GM12878 (cell line): ENCODE results near the gene SVEP1.

Experiments
- JUNB ChIP-seq: IDR thresholded peaks from 2 replicates; pipeline ENCODE4 v1.6.1; 2016; ENCODE audit warnings: antibody characterized with exemption, mild to moderate bottlenecking
- POLR2AphosphoS5 ChIP-seq: IDR thresholded peaks from 2 replicates; pipeline ENCODE4 v1.6.1; 2011; ENCODE audit warnings: mild to moderate bottlenecking, low read length, inconsistent platforms
- RFX5 ChIP-seq: IDR thresholded peaks from 2 replicates; pipeline ENCODE4 v1.6.1; 2011; ENCODE audit warnings: low read depth, low read length, improper control_type of control experiment
- TCF12 ChIP-seq: IDR thresholded peaks from 2 replicates; pipeline ENCODE4 v1.6.1; 2011; ENCODE audit warnings: low read depth, mild to moderate bottlenecking, low read length
- ZNF24 ChIP-seq: fragments of 450-650 bp; IDR thresholded peaks from 2 replicates; pipeline ENCODE4 v1.6.1; 2017; ENCODE audit warnings: antibody characterized with exemption, mild to moderate bottlenecking
- TF ChIP-seq, protein P1 (sequence below): IDR thresholded peaks from 2 replicates; pipeline ENCODE4 v1.6.1; 2011; ENCODE audit warnings: low read depth, low read length, improper control_type of control experiment, borderline replicate concordance
- TF ChIP-seq, protein P2 (sequence below), 3 experiments: IDR thresholded peaks in 2 of 3; conservative IDR thresholded peaks in 1 of 3; 2 replicates each; pipeline ENCODE4 v1.5.1; 2011; ENCODE audit warnings: low read depth in 3 of 3, low read length in 3 of 3, mild to moderate bottlenecking in 3 of 3, control low read depth in 2 of 3, moderate library complexity in 2 of 3, inconsistent platforms in 1 of 3, mixed read lengths in 1 of 3; ENCODE audit not compliant: control insufficient read depth in 2 of 3, insufficient read depth in 1 of 3; ENCODE audit errors: extremely low read depth in 1 of 3
- TF ChIP-seq, protein P3 (sequence below): fragments of 450-650 bp; IDR thresholded peaks from 2 replicates; pipeline ENCODE4 v1.6.1; 2018; ENCODE audit warnings: borderline replicate concordance, mild to moderate bottlenecking; ENCODE audit not compliant: partially characterized antibody

DNA sequence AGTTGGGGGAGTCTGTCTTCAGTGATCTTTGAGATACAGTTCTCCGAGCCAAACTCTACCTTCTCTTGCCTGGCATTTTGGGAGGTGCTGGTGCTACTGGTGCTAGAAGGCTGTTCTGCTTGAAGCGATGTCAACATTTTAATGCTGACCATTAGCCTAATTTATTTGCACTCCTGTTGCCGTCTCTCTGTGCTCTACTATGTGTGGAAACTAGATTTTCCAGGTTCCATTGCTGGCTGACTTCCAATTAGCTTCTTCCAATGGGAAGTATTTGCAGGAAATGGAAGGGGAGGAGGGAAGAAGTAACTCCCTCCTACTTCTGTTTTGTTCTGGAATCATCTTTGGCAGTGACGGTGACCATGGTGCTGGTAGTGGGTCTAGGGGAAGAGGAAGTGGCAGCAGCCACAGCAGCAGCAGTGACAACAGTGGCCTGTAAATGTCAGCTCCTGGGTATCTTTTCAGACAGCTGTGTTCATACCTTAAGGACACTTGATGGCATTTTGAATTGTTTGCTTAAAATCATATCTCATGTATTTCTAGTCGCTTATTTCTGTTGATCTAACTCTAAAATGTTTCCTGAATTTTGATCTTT lies 249.8 kb downstream of the SVEP1 start:
- TF ChIP-seq ZNF24 (no peak), POLR2AphosphoS5 (no peak), TCF12 (no peak), RFX5 (no peak), JUNB (no peak)
- TF ChIP-seq, protein P1, sequence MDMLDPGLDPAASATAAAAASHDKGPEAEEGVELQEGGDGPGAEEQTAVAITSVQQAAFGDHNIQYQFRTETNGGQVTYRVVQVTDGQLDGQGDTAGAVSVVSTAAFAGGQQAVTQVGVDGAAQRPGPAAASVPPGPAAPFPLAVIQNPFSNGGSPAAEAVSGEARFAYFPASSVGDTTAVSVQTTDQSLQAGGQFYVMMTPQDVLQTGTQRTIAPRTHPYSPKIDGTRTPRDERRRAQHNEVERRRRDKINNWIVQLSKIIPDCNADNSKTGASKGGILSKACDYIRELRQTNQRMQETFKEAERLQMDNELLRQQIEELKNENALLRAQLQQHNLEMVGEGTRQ, result no peak
- TF ChIP-seq, protein P2, sequence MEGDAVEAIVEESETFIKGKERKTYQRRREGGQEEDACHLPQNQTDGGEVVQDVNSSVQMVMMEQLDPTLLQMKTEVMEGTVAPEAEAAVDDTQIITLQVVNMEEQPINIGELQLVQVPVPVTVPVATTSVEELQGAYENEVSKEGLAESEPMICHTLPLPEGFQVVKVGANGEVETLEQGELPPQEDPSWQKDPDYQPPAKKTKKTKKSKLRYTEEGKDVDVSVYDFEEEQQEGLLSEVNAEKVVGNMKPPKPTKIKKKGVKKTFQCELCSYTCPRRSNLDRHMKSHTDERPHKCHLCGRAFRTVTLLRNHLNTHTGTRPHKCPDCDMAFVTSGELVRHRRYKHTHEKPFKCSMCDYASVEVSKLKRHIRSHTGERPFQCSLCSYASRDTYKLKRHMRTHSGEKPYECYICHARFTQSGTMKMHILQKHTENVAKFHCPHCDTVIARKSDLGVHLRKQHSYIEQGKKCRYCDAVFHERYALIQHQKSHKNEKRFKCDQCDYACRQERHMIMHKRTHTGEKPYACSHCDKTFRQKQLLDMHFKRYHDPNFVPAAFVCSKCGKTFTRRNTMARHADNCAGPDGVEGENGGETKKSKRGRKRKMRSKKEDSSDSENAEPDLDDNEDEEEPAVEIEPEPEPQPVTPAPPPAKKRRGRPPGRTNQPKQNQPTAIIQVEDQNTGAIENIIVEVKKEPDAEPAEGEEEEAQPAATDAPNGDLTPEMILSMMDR (IDR thresholded peaks at IDR 0.05 in 2 of 3, conservative IDR thresholded peaks at IDR 0.05 in 1 of 3; ENCODE audit: control insufficient read depth in 2 of 3, extremely low read depth in 1 of 3, insufficient read depth in 1 of 3, low read depth in 3 of 3, low read length in 3 of 3), result no peak
- TF ChIP-seq, protein P3, sequence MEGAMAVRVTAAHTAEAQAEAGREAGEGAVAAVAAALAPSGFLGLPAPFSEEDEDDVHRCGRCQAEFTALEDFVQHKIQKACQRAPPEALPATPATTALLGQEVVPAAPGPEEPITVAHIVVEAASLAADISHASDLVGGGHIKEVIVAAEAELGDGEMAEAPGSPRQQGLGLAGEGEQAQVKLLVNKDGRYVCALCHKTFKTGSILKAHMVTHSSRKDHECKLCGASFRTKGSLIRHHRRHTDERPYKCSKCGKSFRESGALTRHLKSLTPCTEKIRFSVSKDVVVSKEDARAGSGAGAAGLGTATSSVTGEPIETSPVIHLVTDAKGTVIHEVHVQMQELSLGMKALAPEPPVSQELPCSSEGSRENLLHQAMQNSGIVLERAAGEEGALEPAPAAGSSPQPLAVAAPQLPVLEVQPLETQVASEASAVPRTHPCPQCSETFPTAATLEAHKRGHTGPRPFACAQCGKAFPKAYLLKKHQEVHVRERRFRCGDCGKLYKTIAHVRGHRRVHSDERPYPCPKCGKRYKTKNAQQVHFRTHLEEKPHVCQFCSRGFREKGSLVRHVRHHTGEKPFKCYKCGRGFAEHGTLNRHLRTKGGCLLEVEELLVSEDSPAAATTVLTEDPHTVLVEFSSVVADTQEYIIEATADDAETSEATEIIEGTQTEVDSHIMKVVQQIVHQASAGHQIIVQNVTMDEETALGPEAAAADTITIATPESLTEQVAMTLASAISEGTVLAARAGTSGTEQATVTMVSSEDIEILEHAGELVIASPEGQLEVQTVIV, result no peak
